GM11168 (cell line): ENCODE data around the gene DPP3.

Experiments used
- in situ Hi-C: fragments of 300-500 bp; cut with MboI; formaldehyde crosslinking; loops from one replicate; pipeline ENCODE4 v1.12.0; 2022; ENCODE audit warnings: low sequenced_read_pairs; ENCODE audit not compliant: unreplicated experiment

Gene DPP3

GRCh38 chr11:66548774-66549630, 68.8 kb downstream of the DPP3 start:
- in situ Hi-C loops = no loop called here

- in situ Hi-C loops = no loop called here
These were observed 69.5 kb downstream of the DPP3 start for GRCh38 chr11:66549696-66550095.

DNA sequence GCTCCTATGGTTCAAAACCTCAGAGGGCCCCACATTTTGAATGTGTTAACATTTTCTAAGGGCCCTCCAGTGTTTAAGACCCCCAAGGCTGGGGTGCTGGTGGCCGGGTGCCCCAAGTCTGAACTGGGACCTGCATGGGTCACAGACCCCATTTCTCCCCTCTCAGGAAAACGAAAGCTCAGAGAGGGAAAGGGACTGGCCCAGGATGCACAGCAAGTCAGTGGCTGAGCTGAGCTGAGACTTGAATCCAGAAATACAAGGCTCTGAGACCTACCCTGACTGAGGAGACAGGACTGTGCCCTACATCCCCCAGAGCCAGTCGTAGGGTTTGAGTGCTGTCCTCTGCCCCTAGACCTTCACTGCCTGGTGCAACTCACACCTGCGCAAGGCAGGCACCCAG, 70.7 kb downstream of the DPP3 start:
- in situ Hi-C loops = no loop called here

DNA sequence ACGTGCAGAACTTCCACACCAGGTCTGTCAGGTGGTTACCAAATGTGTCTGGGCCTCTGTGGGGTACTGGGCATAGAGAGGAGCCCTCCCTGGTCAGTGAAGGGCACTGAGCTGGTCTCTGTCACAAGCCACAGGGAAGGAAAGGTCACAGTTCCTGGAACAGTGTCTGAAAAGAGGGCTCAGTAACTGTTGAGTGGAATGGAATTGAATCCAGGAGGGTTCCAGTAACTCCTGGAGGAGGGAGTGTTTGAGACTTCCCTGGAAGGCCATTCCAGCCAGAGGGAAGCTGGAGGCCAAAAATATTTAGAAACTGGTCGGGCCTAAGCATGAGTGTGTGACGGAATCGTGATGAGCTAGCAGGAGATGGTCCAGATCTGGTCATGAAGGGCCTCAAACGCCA, 74.4 kb downstream of the DPP3 start:
- in situ Hi-C loops = no loop called here

DNA sequence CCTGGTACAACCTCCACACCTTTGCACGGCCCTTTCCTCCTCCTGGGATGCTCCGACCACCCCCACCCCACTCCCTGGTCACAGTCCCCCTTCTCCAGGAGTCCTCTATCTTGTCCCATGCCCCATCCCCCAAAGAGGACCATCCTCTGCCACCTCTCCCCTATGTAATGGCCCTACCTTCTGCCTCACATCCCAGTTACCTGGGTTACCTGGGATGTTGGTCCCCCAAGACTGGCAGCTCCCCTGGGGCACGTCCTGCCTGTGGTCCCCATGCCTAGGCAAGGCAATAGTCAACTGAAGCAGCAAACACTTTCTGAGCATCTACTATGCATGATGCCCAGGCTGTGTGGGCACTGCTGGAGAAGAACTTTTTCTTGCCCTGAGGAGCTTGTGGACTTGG, 75.2 kb downstream of the DPP3 start:
- in situ Hi-C loops = no loop called here

DNA sequence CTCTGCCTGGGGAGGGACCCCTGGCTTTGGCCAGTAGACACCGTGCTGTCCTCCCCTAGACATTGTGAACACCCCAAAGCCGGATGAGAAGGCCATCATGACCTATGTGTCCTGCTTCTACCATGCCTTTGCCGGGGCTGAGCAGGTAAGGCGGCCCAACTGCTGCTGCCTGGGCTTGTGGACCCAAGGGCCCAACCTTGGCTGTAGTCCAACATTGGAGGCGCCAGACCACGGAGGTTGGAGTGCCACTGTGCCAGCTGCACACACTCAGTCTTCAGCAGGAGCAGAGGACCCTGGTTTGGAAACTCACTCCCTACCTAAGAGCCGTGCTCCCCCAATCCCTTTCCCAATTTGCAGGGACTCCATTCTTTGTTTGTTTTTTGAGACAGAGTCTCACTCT, 75.9 kb downstream of the DPP3 start:
- in situ Hi-C loops = no loop called here

DNA sequence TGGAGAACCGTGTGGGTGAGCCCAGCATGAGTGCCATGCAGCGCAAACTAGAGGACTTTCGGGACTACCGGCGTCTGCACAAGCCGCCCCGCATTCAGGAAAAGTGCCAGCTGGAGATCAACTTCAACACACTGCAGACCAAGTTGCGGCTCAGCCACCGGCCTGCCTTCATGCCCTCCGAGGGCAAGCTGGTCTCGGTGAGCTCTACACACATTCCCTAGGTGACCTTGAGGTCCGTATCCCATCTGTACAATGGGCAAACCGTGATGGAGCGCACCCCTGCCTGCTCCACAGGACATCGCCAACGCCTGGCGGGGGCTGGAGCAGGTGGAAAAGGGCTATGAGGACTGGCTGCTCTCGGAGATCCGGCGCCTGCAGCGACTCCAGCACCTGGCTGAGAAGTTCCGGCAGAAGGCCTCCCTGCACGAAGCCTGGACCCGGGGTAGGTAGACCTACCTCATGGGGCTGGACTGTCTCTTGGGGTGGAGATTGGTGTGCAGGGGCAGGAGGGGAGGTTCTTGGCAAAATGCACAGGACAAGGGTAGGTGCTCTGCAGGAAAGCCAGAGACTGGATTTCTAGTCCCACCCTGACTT, 77.6 kb downstream of the DPP3 start:
- in situ Hi-C loops = no loop called here
